T-cell (primary cell): Measurements from ENCODE around the gene OSBP2. TPM values are rescaled to one million over a fixed set of nuclear protein-coding genes. Genes with fewer than 3 reads are reported as not detected.
"Not testable (repeated sequence)": the region's sequence is repeated elsewhere in the genome, so short reads cannot be mapped to it uniquely, and the experiment has no call there.

ENCODE experiments used
- ATAC-seq, 4 experiments: fragments of 200-7000 bp in 3 of 4; fragments of 150-1000 bp in 1 of 4; cut with Tn5 transposase; replicated peaks in 1 of 4; 1 replicate in 3 of 4; 2 replicates in 1 of 4; pipeline ENCODE4 v1.10.0; 2021; ENCODE audit warnings: moderate library complexity in 3 of 4, mild to moderate bottlenecking in 2 of 4, moderate number of reproducible peaks in 1 of 4
- CTCF ChIA-PET, 2 donors: fragments of 300-600 bp; sonication (Branson Sonifier 250); formaldehyde crosslinking; loops; one replicate each; lab custom pipeline; 2022; ENCODE audit warnings: antibody characterized with exemption in 2 of 2; lab: Charles Lee
- POLR2A ChIA-PET, 2 donors: fragments of 300-600 bp; sonication (Branson Sonifier 250); formaldehyde crosslinking; loops; one replicate each; lab custom pipeline; 2022; ENCODE audit warnings: antibody characterized with exemption in 2 of 2; lab: Charles Lee
- DNase-seq, 35 experiments: peaks; one replicate each; pipeline versions ENCODE4 v3.0.0 to v3.0.0-alpha.2; 2013 to 2023
- H3K27ac ChIP-seq: one replicate; pipeline ENCODE4 v1.5.1; 2013; ENCODE audit warnings: low read length
- H3K27me3 ChIP-seq, 2 experiments: replicated peaks in 1 of 2; 1 replicate in 1 of 2; 2 replicates in 1 of 2; pipeline versions ENCODE4 v1.6.1 to v1.7.0; 2013; ENCODE audit warnings: low read length in 1 of 2, mixed read lengths in 1 of 2; ENCODE audit not compliant: control insufficient read depth in 2 of 2, insufficient read depth in 2 of 2; ENCODE audit errors: extremely low read depth in 1 of 2
- H3K36me3 ChIP-seq, 2 donors: 1 replicate in 1 of 2; 2 replicates in 1 of 2; pipeline versions ENCODE4 v1.6.1 to v1.7.0; 2013; ENCODE audit warnings: low read length in 1 of 2; ENCODE audit not compliant: control insufficient read depth in 2 of 2, insufficient read depth in 1 of 2; ENCODE audit errors: extremely low read depth in 1 of 2
- H3K4me1 ChIP-seq, 2 experiments: 1 replicate in 1 of 2; 2 replicates in 1 of 2; pipeline versions ENCODE4 v1.6.1 to v1.7.0; 2013; ENCODE audit warnings: low read length in 2 of 2, mixed read lengths in 1 of 2; ENCODE audit not compliant: insufficient read depth in 2 of 2, control insufficient read depth in 1 of 2; ENCODE audit errors: extremely low read depth in 1 of 2
- H3K4me3 ChIP-seq, 2 donors: 1 replicate in 1 of 2; 2 replicates in 1 of 2; pipeline versions ENCODE4 v1.5.1 to v1.7.0; 2013; ENCODE audit warnings: mild to moderate bottlenecking in 2 of 2, low read length in 1 of 2, moderate library complexity in 1 of 2; ENCODE audit not compliant: control insufficient read depth in 1 of 2; ENCODE audit errors: extremely low read depth in 1 of 2
- H3K9me3 ChIP-seq: 2 replicates; pipeline ENCODE4 v1.7.0; 2013
- H3K27ac Mint-ChIP-seq, 2 donors: one replicate each; pipeline ENCODE4 v1.8.0; 2020 to 2021; ENCODE audit warnings: mild to moderate bottlenecking in 2 of 2, mixed read lengths in 2 of 2
- H3K27me3 Mint-ChIP-seq, 2 donors: one replicate each; pipeline ENCODE4 v1.8.0; 2021 to 2022; ENCODE audit warnings: mixed read lengths in 2 of 2
- H3K36me3 Mint-ChIP-seq: one replicate; pipeline ENCODE4 v1.8.0; 2021; ENCODE audit warnings: mixed read lengths
- H3K4me1 Mint-ChIP-seq, 3 donors: one replicate each; pipeline ENCODE4 v1.8.0; 2020 to 2022; ENCODE audit warnings: mixed read lengths in 3 of 3, mild to moderate bottlenecking in 1 of 3
- H3K4me3 Mint-ChIP-seq, 3 donors: one replicate each; pipeline ENCODE4 v1.8.0; 2020 to 2022; ENCODE audit warnings: mild to moderate bottlenecking in 3 of 3, mixed read lengths in 3 of 3, moderate library complexity in 3 of 3
- H3K9me3 Mint-ChIP-seq, 3 donors: one replicate each; pipeline ENCODE4 v1.8.0; 2020 to 2022; ENCODE audit warnings: mixed read lengths in 3 of 3
- WGBS: methylation state at CpG from one replicate; pipeline ENCODE4 v1.1.5; 2013; ENCODE audit warnings: missing lambda C conversion rate; ENCODE audit not compliant: insufficient coverage; 5-methylcytosine and 5-hydroxymethylcytosine counted together
- total RNA-seq, 35 experiments: library from RNA in 6 of 35; stranded (reverse) in 6 of 35; fragments of 120-200 nt in 1 of 35; gene quantifications; one replicate each; pipeline versions ENCODE4 v1.2.1 to v1.2.4 and lab custom pipeline; 2013 to 2026

The OSBP2 gene
- total RNA-seq, 5 donors from 2014 or later (not counting 1 experiment from before 2014, with no cell fraction given), result 1.6 to 2.8 (median 2.1) TPM

GRCh38 chr22:30674482-30674881 lies 20.2 kb upstream of the OSBP2 start:
- Histone ChIP-seq H3K36me3 (no peaks in the 10 kb centered on the region), H3K27ac (no peak overlapping the region), H3K4me3 (no peak overlapping the region), H3K27me3 (peaks cover 0 to 2% of the 10 kb centered on the region in 2 experiments), H3K9me3 (no peaks in the 10 kb centered on the region), H3K4me1 (no peaks in the 10 kb centered on the region)
- Mint-ChIP-seq H3K36me3 (no peaks in the 10 kb centered on the region), H3K9me3 (no peaks in the 10 kb centered on the region), H3K4me1 (no peaks in the 10 kb centered on the region), H3K27me3 (peaks cover 1 to 5% of the 10 kb centered on the region in 2 donors), H3K4me3 (no peak overlapping the region), H3K27ac (no peak overlapping the region)
- ATAC-seq (no peak), DNase-seq (no peak)
- ChIA-PET POLR2A (interaction anchor here in 1 of 2 donors (0.6 kb wide), 1 partner anchor 87 kb away, joined by 4 read pairs; no protein-coding TSS in a partner anchor), CTCF (interaction anchor here in 1 of 2 donors (1.5 kb wide), 1 partner anchor 247 kb away, joined by 4 read pairs; no protein-coding TSS in a partner anchor)
- WGBS, result 86% methylated on average over 5 of the region's 6 CpGs

DNA sequence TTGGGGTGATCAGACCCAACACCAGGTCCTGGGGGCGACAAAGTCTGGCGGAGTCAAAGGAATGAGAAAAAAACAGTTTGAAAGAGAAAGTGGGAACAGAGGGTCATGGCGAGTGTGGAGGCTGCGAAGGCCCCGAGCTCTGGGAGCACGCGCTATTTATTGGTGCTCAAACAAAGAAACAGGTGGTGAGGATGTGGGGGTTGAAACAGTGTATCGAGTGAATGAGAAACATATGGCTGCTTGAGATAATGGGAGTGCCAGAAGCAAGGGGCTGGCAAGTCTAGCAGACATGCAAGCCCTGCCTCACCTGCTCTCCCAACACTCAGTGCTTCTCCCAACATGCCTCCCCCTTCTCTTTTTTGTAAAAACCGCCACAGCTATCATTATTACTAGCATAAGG lies 19.2 kb upstream of the OSBP2 start:
- no peaks in the 10 kb centered on the region for H3K36me3 Mint-ChIP-seq
- 86% methylated on average over 8 of the region's 9 CpGs for WGBS

GRCh38 chr22:30676565-30676964 lies 18.1 kb upstream of the OSBP2 start:
- H3K9me3 Mint-ChIP-seq, POLR2A ChIA-PET, H3K4me1 Mint-ChIP-seq, DNase-seq, H3K27ac ChIP-seq, H3K9me3 ChIP-seq, H3K4me1 ChIP-seq, CTCF ChIA-PET, H3K4me3 Mint-ChIP-seq, H3K4me3 ChIP-seq, H3K27me3 Mint-ChIP-seq, H3K36me3 Mint-ChIP-seq, ATAC-seq, H3K27me3 ChIP-seq, H3K27ac Mint-ChIP-seq, H3K36me3 ChIP-seq: not testable (repeated sequence)
- 83% methylated on average over 2 of the region's 3 CpGs for WGBS

More for the DNA sequence above, 19.2 kb upstream of the OSBP2 start:
- CTCF ChIA-PET, result no interaction called here
- Histone ChIP-seq H3K27ac (no peak overlapping the region), H3K36me3 (no peaks in the 10 kb centered on the region), H3K4me3 (no peak overlapping the region), H3K27me3 (peaks cover 0 to 3% of the 10 kb centered on the region in 2 experiments), H3K4me1 (no peaks in the 10 kb centered on the region), H3K9me3 (no peaks in the 10 kb centered on the region)
- Mint-ChIP-seq H3K9me3 (no peaks in the 10 kb centered on the region), H3K4me1 (no peaks in the 10 kb centered on the region), H3K4me3 (no peak overlapping the region), H3K27me3 (peaks cover 1 to 5% of the 10 kb centered on the region in 2 donors), H3K27ac (no peak overlapping the region)
- POLR2A ChIA-PET, result no interaction called here
- DNase-seq (no peak), ATAC-seq (no peak)

GRCh38 chr22:30679895-30680690 lies 14.6 kb upstream of the OSBP2 start:
- H3K27me3 Mint-ChIP-seq, H3K27me3 ChIP-seq, POLR2A ChIA-PET, H3K4me1 Mint-ChIP-seq, H3K4me3 ChIP-seq, H3K27ac Mint-ChIP-seq, H3K36me3 Mint-ChIP-seq, DNase-seq, H3K9me3 Mint-ChIP-seq, H3K4me3 Mint-ChIP-seq, ATAC-seq, H3K36me3 ChIP-seq, H3K27ac ChIP-seq, H3K4me1 ChIP-seq, CTCF ChIA-PET, H3K9me3 ChIP-seq: not testable (repeated sequence)
- 86% methylated on average over 2 of the region's 12 CpGs for WGBS

- Mint-ChIP-seq H3K27ac (no peak overlapping the region), H3K4me1 (no peaks in the 10 kb centered on the region), H3K27me3 (peaks cover 1 to 9% of the 10 kb centered on the region in 2 donors), H3K4me3 (no peak overlapping the region), H3K9me3 (no peaks in the 10 kb centered on the region), H3K36me3 (no peaks in the 10 kb centered on the region)
- no peak for DNase-seq
- WGBS, result no CpG with 5 or more reads among the region's 1 CpG
- ChIA-PET CTCF (interaction anchor here in 1 of 2 donors (0.5 kb wide), 1 partner anchor 239 kb away, joined by 5 read pairs; no protein-coding TSS in a partner anchor), POLR2A (no interaction called here)
- no peaks in the 10 kb centered on the region for H3K36me3 ChIP-seq
- no peak overlapping the region for H3K4me3 ChIP-seq
- no peaks in the 10 kb centered on the region for H3K4me1 ChIP-seq
- no peaks in the 10 kb centered on the region for H3K9me3 ChIP-seq
- H3K27me3 ChIP-seq, result peaks cover 0 to 10% of the 10 kb centered on the region in 2 experiments
- no peak overlapping the region for H3K27ac ChIP-seq
- no peak for ATAC-seq
Measured at GRCh38 chr22:30680991-30681770, 13.5 kb upstream of the OSBP2 start.

GRCh38 chr22:30681831-30682230 lies 12.8 kb upstream of the OSBP2 start:
- Histone ChIP-seq H3K27me3 (peaks cover 0 to 10% of the 10 kb centered on the region in 2 experiments), H3K9me3 (no peaks in the 10 kb centered on the region), H3K36me3 (no peaks in the 10 kb centered on the region), H3K27ac (no peak overlapping the region), H3K4me1 (no peaks in the 10 kb centered on the region), H3K4me3 (no peak overlapping the region)
- Mint-ChIP-seq H3K27ac (no peak overlapping the region), H3K36me3 (no peaks in the 10 kb centered on the region), H3K27me3 (peaks cover 1 to 9% of the 10 kb centered on the region in 2 donors), H3K4me3 (no peak overlapping the region), H3K4me1 (no peaks in the 10 kb centered on the region), H3K9me3 (no peaks in the 10 kb centered on the region)
- no peak for ATAC-seq
- WGBS, result 100% methylated on average over 2 of the region's 2 CpGs
- no peak for DNase-seq
- CTCF ChIA-PET, result interaction anchor here in 1 of 2 donors (0.5 kb wide), 1 partner anchor 238 kb away, joined by 5 read pairs; no protein-coding TSS in a partner anchor
- POLR2A ChIA-PET, result no interaction called here
